Urinary bladder (tissue), 4 donors: ENCODE results near the gene TMEM212. TPM values are rescaled to one million over a fixed set of nuclear protein-coding genes. Genes with fewer than 3 reads are reported as not detected.

Experiments used
- DNase-seq: peaks from one replicate; pipeline ENCODE4 v3.0.0-alpha.2; 2015; ENCODE audit errors: extremely low spot score
- H3K27ac ChIP-seq: one replicate; pipeline ENCODE4 v1.5.1; 2013; ENCODE audit warnings: low read depth, mild to moderate bottlenecking, moderate library complexity
- H3K36me3 ChIP-seq: one replicate; pipeline ENCODE4 v1.6.1; 2013; ENCODE audit warnings: mild to moderate bottlenecking, moderate library complexity; ENCODE audit not compliant: insufficient read depth
- H3K4me1 ChIP-seq: one replicate; pipeline ENCODE4 v1.6.1; 2013; ENCODE audit warnings: mild to moderate bottlenecking, moderate library complexity; ENCODE audit not compliant: insufficient read depth
- H3K4me3 ChIP-seq: one replicate; pipeline ENCODE4 v1.5.1; 2013; ENCODE audit warnings: low read depth, low read length
- WGBS: extraction: QIAGEN DNeasy Blood & Tissue Kit; methylation state at CpG from one replicate; pipeline ENCODE4 v1.1.7; 2013; 5-methylcytosine and 5-hydroxymethylcytosine counted together
- polyA plus RNA-seq: library from polyadenylated mRNA; stranded (reverse); fragments of 200-250 nt; gene quantifications from one replicate; pipeline ENCODE4 v1.2.3, GENCODE V29; 2013
- total RNA-seq: library from RNA; depleted of rRNA; stranded (reverse); fragments of >200 nt; gene quantifications from one replicate; pipeline ENCODE4 v1.2.3, GENCODE V29; 2014
- donor health status: healthy with polysubstance abuse.
- donor health status: healthy.

Gene TMEM212
- total and polyA plus RNA-seq, 2 donors: not detected

GRCh38 chr3:171907761-171908160, 64.6 kb downstream of the TMEM212 start:
- Histone ChIP-seq H3K4me1 (no peaks in the 10 kb centered on the region), H3K36me3 (no peaks in the 10 kb centered on the region), H3K27ac (no peak overlapping the region), H3K4me3 (no peak overlapping the region)
- WGBS: 93% methylated on average over 2 of the region's 2 CpGs
- DNase-seq: no peak

GRCh38 chr3:171908731-171909130, 65.6 kb downstream of the TMEM212 start:
- Histone ChIP-seq H3K27ac (no peak overlapping the region), H3K4me3 (no peak overlapping the region), H3K36me3 (no peaks in the 10 kb centered on the region), H3K4me1 (no peaks in the 10 kb centered on the region)
- WGBS: 70% methylated on average over 2 of the region's 2 CpGs
- no peak for DNase-seq

Other genes with a start within 250 kb of the TMEM212 start
- gene PLD1, start 32.9 kb upstream of the TMEM212 start, total RNA-seq: 43.3 TPM
- gene PLD1, start 32.9 kb upstream of the TMEM212 start, polyA plus RNA-seq: 3.5 TPM
- 228 TPM for gene FNDC3B, start 196.2 kb downstream of the TMEM212 start, total RNA-seq
- gene FNDC3B, start 196.2 kb downstream of the TMEM212 start, polyA plus RNA-seq: 22.0 TPM